AG20443 (cell line): ENCODE results near the gene FSHB.
"Not testable (repeated sequence)": the region's sequence is repeated elsewhere in the genome, so short reads cannot be mapped to it uniquely, and the experiment has no call there.

Source experiments
- DNase-seq: peaks from one replicate; pipeline ENCODE4 v3.0.0; 2012; ENCODE audit warnings: low spot score, mixed read lengths

FSHB gene

DNA sequence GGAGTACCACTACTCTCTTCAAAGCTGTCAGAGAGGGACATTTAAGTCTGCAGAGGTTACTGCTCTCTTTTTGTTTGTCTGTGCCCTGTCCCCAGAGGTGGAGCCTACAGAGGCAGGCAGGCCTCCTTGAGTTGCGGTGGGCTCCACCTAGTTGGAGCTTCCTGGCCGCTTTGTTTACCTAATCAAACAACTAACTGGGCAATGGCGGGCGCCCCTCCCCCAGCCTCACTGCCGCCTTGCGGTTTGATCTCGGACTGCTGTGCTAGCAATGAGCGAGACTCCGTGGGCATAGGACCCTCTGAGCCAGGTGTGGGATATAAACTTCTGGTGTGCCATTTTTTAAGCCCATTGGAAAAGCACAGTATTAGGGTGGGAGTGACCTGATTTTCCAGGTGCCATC is 37.8 kb downstream of the FSHB start:
- not testable (repeated sequence) for DNase-seq

- no peak for DNase-seq
Measured at GRCh38 chr11:30270671-30271070, 39.9 kb downstream of the FSHB start.

DNA sequence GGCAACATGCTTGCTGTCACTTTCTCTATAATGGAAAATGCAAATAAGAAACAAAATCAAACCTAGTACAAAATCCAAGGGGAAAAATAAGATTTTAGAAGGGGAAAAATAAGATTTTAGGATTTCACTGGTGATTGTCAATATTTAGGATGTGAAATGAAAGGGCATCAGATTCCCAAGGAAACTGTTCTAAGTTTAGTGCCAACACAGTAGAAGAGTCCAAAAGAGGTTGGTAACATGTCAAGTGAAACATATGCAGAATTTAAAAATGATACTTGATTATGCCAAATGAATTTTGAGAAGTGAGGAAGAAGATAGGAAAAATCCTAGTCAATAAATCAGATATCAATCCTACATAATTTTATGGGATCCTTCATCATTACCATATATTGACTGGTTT is 46.4 kb downstream of the FSHB start:
- DNase-seq: no peak

- DNase-seq: no peak
Measured at GRCh38 chr11:30279796-30280195, 49.0 kb downstream of the FSHB start.

DNA sequence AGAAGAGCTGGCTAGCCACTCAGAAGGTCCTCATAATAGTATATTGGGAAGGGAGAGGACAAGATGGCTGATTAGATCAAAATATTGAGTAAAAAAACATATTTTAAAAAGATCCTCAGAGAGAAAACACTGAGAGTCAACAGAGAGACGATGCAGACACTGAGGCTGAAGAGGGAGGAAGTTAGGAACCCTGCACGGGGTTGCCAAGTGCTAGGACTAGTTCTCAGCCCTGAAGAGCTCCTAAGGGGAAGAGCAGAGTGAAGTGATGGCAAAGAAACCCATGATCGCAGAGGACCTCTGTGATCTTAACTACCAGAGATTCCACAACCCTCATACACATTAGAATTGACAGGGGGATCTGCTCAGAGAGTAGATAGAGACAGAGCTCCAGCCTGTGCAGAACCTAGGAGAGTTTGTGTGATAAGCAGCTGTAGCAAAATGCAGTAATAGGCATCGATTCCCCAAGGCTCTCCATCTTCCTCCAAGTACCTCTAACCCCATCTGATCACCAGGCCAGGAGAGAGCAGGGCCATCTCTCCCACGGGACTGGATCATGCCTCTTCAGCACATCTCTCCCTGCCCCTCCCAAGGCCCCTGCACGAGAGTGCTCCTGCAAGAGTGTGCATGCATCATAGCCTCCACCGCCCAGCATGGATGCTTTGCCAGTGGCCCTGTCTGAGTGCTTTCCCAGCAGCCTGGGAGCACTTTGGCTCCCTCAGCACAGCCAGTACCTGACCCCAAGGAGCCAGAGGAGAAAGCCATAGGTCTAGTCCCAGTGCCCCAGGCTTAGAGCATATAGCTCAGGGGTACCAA is 50.9 kb downstream of the FSHB start:
- DNase-seq: no peak

GRCh38 chr11:30282289-30282631 is 51.4 kb downstream of the FSHB start:
- no peak for DNase-seq
